Panc1 (cell line): ENCODE data around the gene AGR3.

Source experiments
- CTCF ChIP-seq: fragments of 450-650 bp; IDR thresholded peaks from 2 replicates; pipeline ENCODE4 v1.5.1; 2017; ENCODE audit warnings: mild to moderate bottlenecking
- POLR2AphosphoS5 ChIP-seq: IDR thresholded peaks from 2 replicates; pipeline ENCODE4 v1.6.1; 2012; ENCODE audit warnings: mild to moderate bottlenecking, low read depth, low read length, moderate library complexity
- REST ChIP-seq, 2 experiments: IDR thresholded peaks; 2 replicates each; pipeline ENCODE4 v1.6.1; 2011 to 2012; ENCODE audit warnings: low read depth in 2 of 2, control low read depth in 1 of 2, low read length in 1 of 2, mild to moderate bottlenecking in 1 of 2, moderate library complexity in 1 of 2; ENCODE audit not compliant: insufficient read depth in 1 of 2
- SIN3A ChIP-seq: IDR thresholded peaks from 2 replicates; pipeline ENCODE4 v1.6.1; 2012; ENCODE audit warnings: low read depth, mild to moderate bottlenecking, low read length, moderate library complexity, borderline replicate concordance; ENCODE audit not compliant: insufficient read depth

GRCh38 chr7:16916738-16917137 is 35.0 kb upstream of the AGR3 start:
- TF ChIP-seq REST (IDR thresholded peaks at IDR 0.05; ENCODE audit: insufficient read depth in 1 of 2, low read depth in 2 of 2, low read length in 1 of 2) (no peak), CTCF (no peak), POLR2AphosphoS5 (no peak), SIN3A (no peak)
